ENCODE measurements around the gene CPLX1.

Gene CPLX1

GRCh38 chr4:854356-854755, 28.4 kb upstream of the CPLX1 start:
- no peak for DNase-seq

GRCh38 chr4:853416-853781, 27.5 kb upstream of the CPLX1 start:
- DNase-seq = no peak

GRCh38 chr4:851701-852430, 25.9 kb upstream of the CPLX1 start:
- DNase-seq = no peak

GRCh38 chr4:850323-850945, 24.5 kb upstream of the CPLX1 start:
- DNase-seq = no peak

- no peak for DNase-seq
These were observed 23.7 kb upstream of the CPLX1 start for GRCh38 chr4:849478-850175.

GRCh38 chr4:848803-849477, 23.0 kb upstream of the CPLX1 start:
- no peak for DNase-seq

- DNase-seq = no peak
These were observed 22.4 kb upstream of the CPLX1 start for GRCh38 chr4:848307-848691.

GRCh38 chr4:845836-846251, 19.9 kb upstream of the CPLX1 start:
- no peak for DNase-seq

- DNase-seq = no peak
These were observed 19.4 kb upstream of the CPLX1 start for GRCh38 chr4:845233-845835.

GRCh38 chr4:844752-845232, 18.9 kb upstream of the CPLX1 start:
- no peak for DNase-seq

GRCh38 chr4:839675-840443, 13.9 kb upstream of the CPLX1 start:
- DNase-seq = no peak

- DNase-seq = no peak
These were observed 11.8 kb upstream of the CPLX1 start for GRCh38 chr4:837772-838171.

GRCh38 chr4:836750-837301, 10.9 kb upstream of the CPLX1 start:
- no peak for DNase-seq

- DNase-seq = no peak
These were observed 10.1 kb upstream of the CPLX1 start for GRCh38 chr4:836003-836511.

- DNase-seq = peak; percentile 83
These were observed 9.4 kb upstream of the CPLX1 start for GRCh38 chr4:835148-836002.

- DNase-seq = no peak
These were observed 8.6 kb upstream of the CPLX1 start for GRCh38 chr4:834368-835147.

- DNase-seq = no peak
These were observed 7.9 kb upstream of the CPLX1 start for GRCh38 chr4:833731-834367.

GRCh38 chr4:833156-833555, 7.2 kb upstream of the CPLX1 start:
- DNase-seq = no peak

GRCh38 chr4:832536-832935, 6.6 kb upstream of the CPLX1 start:
- DNase-seq = no peak

All from NCI-H345 (cell line).